GM12875 (cell line): Measurements from ENCODE around the gene MIOX.

Experiments used
- H3K4me3 ChIP-seq: one replicate; pipeline ENCODE4 v1.5.1; 2011; ENCODE audit warnings: low read depth, low read length, control low read depth
- TF ChIP-seq, protein P1 (sequence below): IDR thresholded peaks from 2 replicates; pipeline ENCODE4 v1.5.1; 2011; ENCODE audit warnings: low read depth, mild to moderate bottlenecking, control low read depth, inconsistent platforms, low read length, moderate library complexity, borderline replicate concordance; ENCODE audit not compliant: insufficient read depth

MIOX gene

DNA sequence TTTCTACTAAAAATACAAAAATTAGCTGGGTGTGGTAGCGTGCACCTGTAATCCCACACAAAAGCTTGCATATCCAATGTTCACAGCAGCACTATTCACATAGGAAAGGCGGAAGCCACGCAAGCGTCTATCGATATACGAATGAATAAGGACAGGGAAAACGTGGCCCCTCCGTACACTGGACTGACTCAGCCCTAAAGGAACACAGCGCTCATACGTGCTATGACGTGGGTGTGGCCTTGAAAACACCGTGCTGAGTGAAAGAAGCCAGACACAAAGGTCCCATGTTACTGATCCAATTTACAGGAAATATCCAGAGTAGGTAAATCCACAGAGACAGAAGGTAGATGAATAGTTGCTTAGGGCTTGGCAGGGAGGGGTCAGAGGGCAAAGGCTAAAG, 13.8 kb downstream of the MIOX start:
- TF ChIP-seq, protein P1, sequence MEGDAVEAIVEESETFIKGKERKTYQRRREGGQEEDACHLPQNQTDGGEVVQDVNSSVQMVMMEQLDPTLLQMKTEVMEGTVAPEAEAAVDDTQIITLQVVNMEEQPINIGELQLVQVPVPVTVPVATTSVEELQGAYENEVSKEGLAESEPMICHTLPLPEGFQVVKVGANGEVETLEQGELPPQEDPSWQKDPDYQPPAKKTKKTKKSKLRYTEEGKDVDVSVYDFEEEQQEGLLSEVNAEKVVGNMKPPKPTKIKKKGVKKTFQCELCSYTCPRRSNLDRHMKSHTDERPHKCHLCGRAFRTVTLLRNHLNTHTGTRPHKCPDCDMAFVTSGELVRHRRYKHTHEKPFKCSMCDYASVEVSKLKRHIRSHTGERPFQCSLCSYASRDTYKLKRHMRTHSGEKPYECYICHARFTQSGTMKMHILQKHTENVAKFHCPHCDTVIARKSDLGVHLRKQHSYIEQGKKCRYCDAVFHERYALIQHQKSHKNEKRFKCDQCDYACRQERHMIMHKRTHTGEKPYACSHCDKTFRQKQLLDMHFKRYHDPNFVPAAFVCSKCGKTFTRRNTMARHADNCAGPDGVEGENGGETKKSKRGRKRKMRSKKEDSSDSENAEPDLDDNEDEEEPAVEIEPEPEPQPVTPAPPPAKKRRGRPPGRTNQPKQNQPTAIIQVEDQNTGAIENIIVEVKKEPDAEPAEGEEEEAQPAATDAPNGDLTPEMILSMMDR = no peak
- no peak overlapping the region for H3K4me3 ChIP-seq

DNA sequence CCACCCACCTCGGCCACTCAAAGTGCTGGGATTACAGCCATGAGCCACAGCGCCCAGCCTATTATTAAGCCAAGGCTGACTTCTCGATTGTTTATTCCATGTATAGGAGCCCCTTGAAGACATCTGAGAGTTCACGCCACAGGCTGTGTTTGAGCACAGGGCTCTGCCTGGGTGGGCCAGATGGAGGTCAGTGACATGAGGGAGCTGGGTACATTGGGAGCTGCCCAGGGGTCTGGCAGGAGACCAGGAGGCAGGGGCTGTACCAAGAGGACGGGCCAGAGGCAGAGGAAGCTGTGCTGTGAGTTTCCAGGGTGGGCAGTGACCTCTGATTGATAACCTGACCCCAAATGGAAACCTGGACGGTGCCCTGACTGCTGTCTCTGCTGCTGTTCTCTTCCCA, 15.4 kb downstream of the MIOX start:
- TF ChIP-seq, protein P1 = no peak

DNA sequence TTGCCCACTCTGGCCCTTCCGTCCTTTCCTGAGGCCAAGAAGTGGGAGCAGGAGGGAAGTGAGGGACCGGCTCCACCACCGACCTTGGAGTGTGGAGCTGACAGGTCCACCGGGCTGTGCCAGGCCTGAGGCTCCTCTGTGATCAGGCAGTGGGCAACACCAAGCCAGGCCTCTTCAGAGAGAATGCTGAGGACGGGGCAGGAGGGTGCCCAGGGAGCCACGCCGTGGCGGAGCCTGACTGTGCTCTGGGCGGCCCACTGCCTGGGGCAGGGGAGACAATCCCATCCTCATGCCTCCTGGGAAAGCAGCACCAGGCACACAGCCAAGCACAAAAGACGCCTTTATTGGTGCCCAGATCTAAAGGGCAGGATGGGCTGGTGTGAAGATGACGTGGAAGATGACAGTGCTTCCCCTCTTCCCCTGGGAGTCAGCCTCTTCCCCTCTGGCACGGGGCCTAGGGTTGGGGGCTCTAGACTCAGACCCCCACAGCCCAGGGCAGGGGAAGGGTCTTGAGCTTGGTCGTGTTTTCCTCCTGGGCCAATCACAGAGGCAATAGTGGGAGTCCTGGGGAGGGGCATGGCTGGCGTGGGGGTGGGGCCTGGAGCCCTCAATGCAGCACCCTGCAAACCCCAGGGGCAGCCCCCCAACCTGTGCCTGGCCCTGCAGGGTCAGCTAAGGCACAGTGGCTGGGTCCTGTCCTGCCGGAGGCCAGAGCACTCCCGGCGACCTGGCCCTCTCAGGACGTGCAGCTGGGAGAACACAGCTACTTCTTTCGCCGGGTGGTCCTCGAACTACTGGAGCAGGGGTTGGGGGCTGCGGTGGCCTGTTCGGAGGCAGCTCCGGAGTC, 16.2 kb downstream of the MIOX start:
- TF ChIP-seq, protein P1 = no peak
- no peak overlapping the region for H3K4me3 ChIP-seq

More for the DNA sequence above, 15.4 kb downstream of the MIOX start:
- no peak overlapping the region for H3K4me3 ChIP-seq

DNA sequence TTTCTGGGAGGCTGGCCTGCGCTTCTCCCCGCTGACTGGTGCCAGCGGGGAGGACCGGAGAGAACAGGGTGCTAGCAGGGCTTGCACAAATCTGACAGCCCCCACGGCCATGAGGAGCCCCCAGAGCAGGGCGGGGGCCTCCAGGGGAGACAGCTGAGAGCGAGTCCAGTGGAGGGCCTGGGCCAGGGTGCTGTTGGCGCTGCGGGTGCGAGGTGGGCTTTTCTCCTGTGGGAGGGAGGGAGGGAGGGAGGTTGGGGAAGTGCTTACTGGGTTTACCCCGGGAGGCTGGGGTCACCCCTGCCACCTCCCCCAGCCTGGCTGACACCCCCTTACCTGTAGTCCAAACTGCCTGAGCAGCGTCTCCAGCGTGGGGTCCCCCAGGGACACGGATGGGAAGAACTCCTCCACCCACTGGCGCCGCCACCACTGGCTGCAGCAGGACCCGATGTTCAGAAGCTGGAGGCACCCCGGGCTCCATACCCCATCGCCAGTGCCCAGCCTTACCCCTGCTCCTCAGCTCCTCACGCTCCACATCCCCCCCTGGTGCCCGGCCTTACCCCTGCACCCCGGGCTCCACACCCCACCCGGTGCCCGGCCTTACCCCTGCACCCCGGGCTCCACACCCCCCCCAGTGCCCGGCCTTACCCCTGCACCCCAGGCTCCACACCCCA, 17.0 kb downstream of the MIOX start:
- TF ChIP-seq, protein P1 = peak; percentile 22; the same call in 1 of the 2 replicates
- H3K4me3 ChIP-seq = no peak overlapping the region

DNA sequence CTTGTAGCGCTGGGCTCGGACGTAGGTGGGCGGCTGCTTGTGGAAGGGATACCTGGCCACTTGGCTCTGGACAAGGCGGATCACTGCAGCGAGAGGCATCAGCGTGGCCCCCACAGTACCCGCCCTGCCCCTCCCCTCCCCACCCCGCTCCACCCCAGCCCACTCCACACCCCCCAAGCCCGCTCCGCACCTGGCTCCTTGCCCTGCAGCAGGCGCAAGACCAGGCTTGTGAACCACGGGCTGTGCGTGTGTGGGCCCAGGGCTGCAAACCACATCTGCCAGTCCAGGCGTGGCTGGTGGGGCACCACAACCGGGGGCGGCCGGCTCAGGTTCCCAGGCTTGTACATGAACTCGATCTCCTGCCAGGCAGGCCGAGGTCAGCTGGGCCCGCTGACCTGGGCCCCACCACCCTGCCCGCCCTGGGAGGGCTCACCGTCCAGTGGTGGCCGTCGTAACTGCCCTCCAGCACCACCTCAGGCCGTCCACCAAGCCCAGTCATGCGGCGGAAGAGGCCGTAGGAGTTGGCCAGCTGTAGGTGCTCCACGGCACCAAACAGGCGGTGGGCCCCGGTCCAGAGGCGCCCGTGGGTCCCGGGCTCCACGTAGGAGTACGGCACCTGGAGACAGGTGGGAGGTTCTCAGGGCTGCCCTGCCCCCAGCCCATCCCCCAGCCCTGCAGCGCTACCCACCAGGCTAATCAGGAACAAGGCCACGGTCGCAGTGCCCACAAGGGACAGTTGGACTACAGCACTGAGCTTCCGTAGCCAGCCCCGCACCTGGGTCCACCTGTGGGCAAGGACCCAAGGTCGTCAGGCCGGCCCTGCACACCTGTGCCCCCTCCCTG, 17.9 kb downstream of the MIOX start:
- TF ChIP-seq, protein P1 = no peak
- H3K4me3 ChIP-seq = no peak overlapping the region

DNA sequence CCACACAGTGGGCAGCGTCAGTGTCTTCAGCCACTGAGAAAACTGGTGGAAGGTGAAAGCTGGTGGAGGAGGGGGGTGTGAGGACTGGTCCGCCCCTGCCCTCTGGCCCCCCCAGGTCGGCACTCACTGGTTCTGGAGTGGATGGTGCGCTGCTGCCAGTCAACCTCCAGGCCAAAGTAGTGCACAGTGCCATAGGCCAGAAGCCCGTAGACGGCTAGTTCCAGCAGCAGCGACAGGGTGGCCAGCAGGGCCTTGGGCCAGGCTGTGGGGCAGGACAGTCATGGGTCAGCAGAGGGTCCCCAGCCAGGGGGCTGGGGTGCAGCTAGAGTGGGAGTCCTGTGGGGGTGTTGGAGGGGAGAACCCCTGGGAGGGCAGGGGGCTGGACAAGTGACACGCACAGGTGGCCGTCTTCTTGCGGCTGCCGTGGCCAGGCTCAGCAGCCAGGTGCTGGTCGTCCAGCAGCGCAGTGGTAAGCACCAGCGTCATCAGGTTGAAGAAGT, 18.7 kb downstream of the MIOX start:
- TF ChIP-seq, protein P1 = no peak
- H3K4me3 ChIP-seq = no peak overlapping the region
